ENCODE measurements around the gene PAQR4. TPM values are rescaled to one million over a fixed set of nuclear protein-coding genes. Genes with fewer than 3 reads are reported as not detected.

The PAQR4 gene
- polyA plus RNA-seq, 1 donor from 2014 or later: 47.8 TPM

GRCh38 chr16:2985462-2985861, 16.3 kb downstream of the PAQR4 start:
- H3K9me2 ChIP-seq (ENCODE audit: insufficient read depth, low read length): no peaks in the 10 kb centered on the region
- no peaks in the 10 kb centered on the region for H3K27me3 ChIP-seq (ENCODE audit: insufficient read depth, low read depth, low read length)
- H3K9ac ChIP-seq (ENCODE audit: low read length): no peak overlapping the region
- no peaks in the 10 kb centered on the region for H3F3A ChIP-seq (ENCODE audit: insufficient read depth, low read length, poor library complexity, severe bottlenecking)
- no peak for TF ChIP-seq EP300 (conservative IDR thresholded peaks at IDR 0.05; ENCODE audit: poor library complexity, severe bottlenecking)
- TF ChIP-seq CTCF (IDR thresholded peaks at IDR 0.05; ENCODE audit: poor library complexity, severe bottlenecking): no peak
- TF ChIP-seq REST (IDR thresholded peaks at IDR 0.05; ENCODE audit: borderline replicate concordance): no peak
- no peak for TF ChIP-seq TAF1 (IDR thresholded peaks at IDR 0.05; ENCODE audit: low read depth)
- TF ChIP-seq POLR2AphosphoS5 (IDR thresholded peaks at IDR 0.05): no peak
- H3K36me3 ChIP-seq (ENCODE audit: insufficient read depth, low read length): no peaks in the 10 kb centered on the region
- H3K79me2 ChIP-seq (replicated peaks; ENCODE audit: insufficient read depth, low read length): no peaks in the 10 kb centered on the region
- H3K4me3 ChIP-seq (ENCODE audit: low read length): no peak overlapping the region
- H3K4me2 ChIP-seq (ENCODE audit: low read length): no peak overlapping the region
- no peaks in the 10 kb centered on the region for H4K20me1 ChIP-seq (ENCODE audit: insufficient read depth)
- no peaks in the 10 kb centered on the region for H3K9me3 ChIP-seq (ENCODE audit: low read length)
- no peak overlapping the region for H2AFZ ChIP-seq (ENCODE audit: low read depth, low read length)
- no peak overlapping the region for H3K27ac ChIP-seq (ENCODE audit: low read length)

DNA sequence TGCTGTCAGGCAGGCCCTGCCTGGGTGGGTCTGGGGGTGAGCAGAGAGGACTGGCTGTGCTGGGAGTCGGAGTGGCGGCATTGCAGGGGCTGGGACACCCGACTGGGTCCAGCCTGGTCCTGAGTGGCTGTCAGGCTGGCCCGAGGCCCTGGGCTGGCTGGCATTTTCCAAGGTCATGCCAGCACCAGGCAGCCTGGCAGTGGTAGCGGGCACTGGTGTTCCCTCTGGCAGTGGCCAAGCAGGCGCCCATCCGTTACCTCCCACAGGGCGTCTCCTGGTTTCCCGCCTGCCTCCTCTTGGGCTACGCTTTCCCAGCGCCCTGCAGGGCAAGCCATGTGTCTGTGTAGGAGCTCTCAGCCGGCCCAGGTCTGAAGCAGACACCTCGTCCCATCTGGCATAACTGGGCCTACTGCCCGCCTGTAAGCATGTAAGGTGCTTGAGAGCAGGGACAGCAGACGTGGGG, 16.8 kb downstream of the PAQR4 start:
- Histone ChIP-seq H3K4me3 (ENCODE audit: low read length) (no peak overlapping the region), H3K27ac (ENCODE audit: low read length) (no peak overlapping the region), H3K9ac (ENCODE audit: low read length) (no peak overlapping the region), H3K27me3 (ENCODE audit: insufficient read depth, low read depth, low read length) (no peaks in the 10 kb centered on the region), H3K79me2 (replicated peaks; ENCODE audit: insufficient read depth, low read length) (no peaks in the 10 kb centered on the region), H3K4me2 (ENCODE audit: low read length) (no peak overlapping the region), H3K36me3 (ENCODE audit: insufficient read depth, low read length) (no peaks in the 10 kb centered on the region), H2AFZ (ENCODE audit: low read depth, low read length) (no peak overlapping the region), H3K9me3 (ENCODE audit: low read length) (no peaks in the 10 kb centered on the region), H3K9me2 (ENCODE audit: insufficient read depth, low read length) (no peaks in the 10 kb centered on the region), H4K20me1 (ENCODE audit: insufficient read depth) (no peaks in the 10 kb centered on the region), H3F3A (ENCODE audit: insufficient read depth, low read length, poor library complexity, severe bottlenecking) (no peaks in the 10 kb centered on the region)
- TF ChIP-seq EZH2 (IDR thresholded peaks at IDR 0.05; ENCODE audit: borderline replicate concordance, insufficient read depth, low read length, poor library complexity, severe bottlenecking) (no peak), EP300 (conservative IDR thresholded peaks at IDR 0.05; ENCODE audit: poor library complexity, severe bottlenecking) (no peak), TAF1 (IDR thresholded peaks at IDR 0.05; ENCODE audit: low read depth) (no peak), RAD21 (conservative IDR thresholded peaks at IDR 0.05) (no peak), POLR2AphosphoS5 (IDR thresholded peaks at IDR 0.05) (no peak), SMC3 (conservative IDR thresholded peaks at IDR 0.05; ENCODE audit: poor library complexity) (no peak), REST (IDR thresholded peaks at IDR 0.05; ENCODE audit: borderline replicate concordance) (no peak), CTCF (IDR thresholded peaks at IDR 0.05; ENCODE audit: poor library complexity, severe bottlenecking) (no peak), MXI1 (conservative IDR thresholded peaks at IDR 0.05; ENCODE audit: poor library complexity, severe bottlenecking) (no peak)
